IMR-90 (cell line): ENCODE results near the gene ADCYAP1R1. TPM values are rescaled to one million over a fixed set of nuclear protein-coding genes. Genes with fewer than 3 reads are reported as not detected.

Source experiments
- ATAC-seq: fragments of 200-7000 bp; cut with Tn5 transposase; 2 replicates; pipeline ENCODE4 v1.9.1; 2020; ENCODE audit warnings: low read depth, mild to moderate bottlenecking, moderate library complexity
- BruUV-seq: library from RNA; stranded (reverse); fragments of 400-500 nt; replicated peaks from 2 replicates; lab custom pipeline; 2021; lab: Mats Ljungman, UMichigan
- CTCF ChIA-PET: fragments of 300-600 bp; formaldehyde crosslinking; extraction: SDS; loops from one replicate; lab custom pipeline; 2021; ENCODE audit warnings: antibody characterized with exemption; lab: Yijun Ruan, JAX
- POLR2A ChIA-PET: fragments of 300-600 bp; sonication (Branson Sonifier 250); formaldehyde crosslinking; loops from one replicate; lab custom pipeline; 2022; ENCODE audit warnings: antibody characterized with exemption; ENCODE audit not compliant: unreplicated experiment; lab: Charles Lee
- DNase-seq: peaks from one replicate; pipeline ENCODE4 v3.0.0; 2013
- H2AFZ ChIP-seq: replicated peaks from 2 replicates; pipeline ENCODE3; 2013; ENCODE audit warnings: low read length, mild to moderate bottlenecking; ENCODE audit not compliant: poor library complexity
- H2AK5ac ChIP-seq: 2 replicates; pipeline ENCODE4 v1.6.1; 2013; ENCODE audit warnings: low read depth, low read length, inconsistent platforms
- H2AK9ac ChIP-seq: replicated peaks from 2 replicates; pipeline ENCODE3; 2013; ENCODE audit warnings: mild to moderate bottlenecking, low read depth, low read length, moderate library complexity; ENCODE audit not compliant: poor library complexity
- H2BK120ac ChIP-seq: 2 replicates; pipeline ENCODE4 v1.6.1; 2013; ENCODE audit warnings: low read depth, low read length, inconsistent platforms
- H2BK15ac ChIP-seq: 3 replicates; pipeline ENCODE4 v1.6.1; 2013; ENCODE audit warnings: low read depth, low read length, inconsistent platforms
- H2BK20ac ChIP-seq: 2 replicates; pipeline ENCODE4 v1.6.1; 2013; ENCODE audit warnings: low read depth, mild to moderate bottlenecking, inconsistent platforms, low read length, moderate library complexity
- H2BK5ac ChIP-seq: 2 replicates; pipeline ENCODE4 v1.6.1; 2013; ENCODE audit warnings: mild to moderate bottlenecking, low read depth, low read length, inconsistent platforms; ENCODE audit not compliant: poor library complexity, severe bottlenecking
- H3K14ac ChIP-seq: replicated peaks from 2 replicates; pipeline ENCODE4 v1.6.1; 2013; ENCODE audit warnings: low read depth, low read length, inconsistent platforms
- H3K18ac ChIP-seq: 2 replicates; pipeline ENCODE4 v1.6.1; 2013; ENCODE audit warnings: low read depth, low read length, control low read depth
- H3K23ac ChIP-seq: 2 replicates; pipeline ENCODE4 v1.6.1; 2013; ENCODE audit warnings: low read depth, low read length, inconsistent platforms
- H3K27ac ChIP-seq: 2 replicates; pipeline ENCODE4 v1.5.1; 2013; ENCODE audit warnings: mild to moderate bottlenecking, control low read depth, low read length; ENCODE audit not compliant: insufficient read depth
- H3K27me3 ChIP-seq: 2 replicates; pipeline ENCODE4 v1.6.1; 2013; ENCODE audit warnings: low read length; ENCODE audit not compliant: control insufficient read depth, insufficient read depth
- H3K36me3 ChIP-seq: 2 replicates; pipeline ENCODE4 v1.6.1; 2013; ENCODE audit warnings: low read length, mixed read lengths; ENCODE audit not compliant: control insufficient read depth, insufficient read depth
- H3K4ac ChIP-seq: 2 replicates; pipeline ENCODE4 v1.6.1; 2013; ENCODE audit warnings: low read depth, low read length, inconsistent platforms
- H3K4me1 ChIP-seq: 2 replicates; pipeline ENCODE4 v1.6.1; 2013; ENCODE audit warnings: low read length, mixed read lengths; ENCODE audit not compliant: control insufficient read depth, insufficient read depth
- H3K4me2 ChIP-seq: 2 replicates; pipeline ENCODE4 v1.6.1; 2013; ENCODE audit warnings: low read depth, mild to moderate bottlenecking, control low read depth, low read length, moderate library complexity
- H3K4me3 ChIP-seq: 2 replicates; pipeline ENCODE4 v1.5.1; 2013; ENCODE audit warnings: low read depth, mild to moderate bottlenecking, control low read depth, low read length, moderate library complexity; ENCODE audit not compliant: insufficient read depth
- H3K56ac ChIP-seq: 2 replicates; pipeline ENCODE4 v1.6.1; 2013; ENCODE audit warnings: low read length, inconsistent platforms; ENCODE audit not compliant: insufficient read depth; ENCODE audit errors: extremely low read depth
- H3K79me1 ChIP-seq, 2 experiments: 2 replicates each; pipeline ENCODE4 v1.6.1; 2013; ENCODE audit warnings: low read length in 2 of 2, inconsistent platforms in 1 of 2, low read depth in 1 of 2
- H3K9ac ChIP-seq: 2 replicates; pipeline ENCODE4 v1.6.1; 2013; ENCODE audit warnings: low read depth, low read length, control low read depth
- H3K9me1 ChIP-seq: 2 replicates; pipeline ENCODE4 v1.6.1; 2013; ENCODE audit warnings: low read length, inconsistent platforms; ENCODE audit not compliant: insufficient read depth
- H3K9me3 ChIP-seq: 2 replicates; pipeline ENCODE4 v1.6.1; 2013; ENCODE audit warnings: low read length; ENCODE audit not compliant: control insufficient read depth, insufficient read depth
- H4K20me1 ChIP-seq: 2 replicates; pipeline ENCODE4 v1.6.1; 2013; ENCODE audit warnings: low read length, inconsistent platforms; ENCODE audit not compliant: insufficient read depth
- H4K5ac ChIP-seq: 2 replicates; pipeline ENCODE4 v1.6.1; 2013; ENCODE audit warnings: mild to moderate bottlenecking, low read depth, low read length, control low read depth
- H4K8ac ChIP-seq, 2 experiments: 2 replicates each; pipeline ENCODE4 v1.6.1; 2013; ENCODE audit warnings: low read depth in 2 of 2, low read length in 2 of 2, control low read depth in 1 of 2, inconsistent platforms in 1 of 2
- H4K91ac ChIP-seq: 2 replicates; pipeline ENCODE4 v1.6.1; 2013; ENCODE audit warnings: low read depth, low read length, inconsistent platforms; ENCODE audit not compliant: insufficient read depth
- BHLHE40 ChIP-seq: fragments of 150-350 bp; IDR thresholded peaks from 2 replicates; pipeline ENCODE4 v1.6.1; 2016; ENCODE audit warnings: mild to moderate bottlenecking, low read depth, low read length
- CEBPB ChIP-seq: IDR thresholded peaks from 2 replicates; pipeline ENCODE4 v1.6.1; 2012; ENCODE audit warnings: low read depth, low read length, improper control_type of control experiment
- CHD1 ChIP-seq: IDR thresholded peaks from 2 replicates; pipeline ENCODE4 v1.6.1; 2012; ENCODE audit warnings: low read depth, low read length, improper control_type of control experiment
- ELK1 ChIP-seq: fragments of 150-350 bp; IDR thresholded peaks from 2 replicates; pipeline ENCODE4 v1.6.1; 2016; ENCODE audit warnings: low read depth, mild to moderate bottlenecking, low read length, moderate library complexity, borderline replicate concordance
- FOS ChIP-seq: fragments of 150-350 bp; IDR thresholded peaks from 2 replicates; pipeline ENCODE4 v1.6.1; 2016; ENCODE audit warnings: low read depth, low read length
- MXI1 ChIP-seq: IDR thresholded peaks from 2 replicates; pipeline ENCODE4 v1.6.1; 2012; ENCODE audit warnings: low read depth, mild to moderate bottlenecking, low read length, moderate library complexity, borderline replicate concordance
- NFE2L2 ChIP-seq: fragments of 150-350 bp; IDR thresholded peaks from 2 replicates; pipeline ENCODE4 v1.6.1; 2016; ENCODE audit warnings: low read depth, mild to moderate bottlenecking, low read length
- POLR2A ChIP-seq: IDR thresholded peaks from 2 replicates; pipeline ENCODE4 v1.6.1; 2012; ENCODE audit warnings: mild to moderate bottlenecking, low read depth, low read length
- RAD21 ChIP-seq: IDR thresholded peaks from 2 replicates; pipeline ENCODE4 v1.6.1; 2012; ENCODE audit warnings: low read length, improper control_type of control experiment
- RFX5 ChIP-seq: IDR thresholded peaks from 2 replicates; pipeline ENCODE4 v1.8.0; 2012; ENCODE audit warnings: low read depth, mild to moderate bottlenecking, low read length, moderate library complexity
- SMC3 ChIP-seq: fragments of 150-350 bp; IDR thresholded peaks from 2 replicates; pipeline ENCODE4 v1.6.1; 2016; ENCODE audit warnings: low read depth, mild to moderate bottlenecking, antibody characterized with exemption, low read length, moderate library complexity
- WGBS, 2 experiments: methylation state at CpG; one replicate each; pipeline versions ENCODE4 v1.1.5 to v1.1.7; 2013; ENCODE audit warnings: missing lambda C conversion rate in 2 of 2; ENCODE audit not compliant: insufficient read length in 1 of 2; ENCODE audit errors: extremely low coverage in 2 of 2; 5-methylcytosine and 5-hydroxymethylcytosine counted together
- dilution Hi-C: fragments of 300-500 bp; cut with HindIII; formaldehyde crosslinking; loops from one replicate; pipeline ENCODE4 v1.14.3; 2018; ENCODE audit warnings: low sequenced_read_pairs; ENCODE audit not compliant: unreplicated experiment
- in situ Hi-C: fragments of 300-500 bp; cut with MboI; formaldehyde crosslinking; loops from 3 replicates; pipeline ENCODE4 v1.14.3; 2019; ENCODE audit warnings: low sequenced_read_pairs, inconsistent platforms, mixed read lengths
- intact Hi-C: fragments of 100-400 bp; cut with micrococcal nuclease; formaldehyde crosslinking; loops from 2 replicates; pipeline ENCODE4 v1.10.0; 2022
- polyA plus RNA-seq, 3 experiments: library from polyadenylated mRNA; depleted of rRNA; stranded (reverse); fragments of >200 nt; gene quantifications; 2 replicates each; pipeline ENCODE4 v1.2.3, GENCODE V29; 2012; ENCODE audit warnings: low replicate concordance in 1 of 3
- total RNA-seq: library from RNA; depleted of rRNA; stranded (reverse); fragments of >200 nt; gene quantifications from 2 replicates; pipeline ENCODE4 v1.2.3, GENCODE V29; 2012

The ADCYAP1R1 gene
- total and polyA plus RNA-seq, 2 of the 4 experiments (the other 2 are of a cell fraction) = not detected

- H3K4me1 ChIP-seq = no peaks in the 10 kb centered on the region
- H4K20me1 ChIP-seq = no peaks in the 10 kb centered on the region
- dilution Hi-C loops = no loop called here
- H3K36me3 ChIP-seq = no peaks in the 10 kb centered on the region
- 100% methylated on average over 1 of the region's 5 CpGs; no CpG with 5 or more reads in 1 of the 2 experiments for WGBS, 2 experiments
- no peak overlapping the region for H2BK20ac ChIP-seq
- H3K9me1 ChIP-seq = no peaks in the 10 kb centered on the region
- H3K14ac ChIP-seq = no peak overlapping the region
- no peak overlapping the region for H2AK9ac ChIP-seq
- no peak overlapping the region for H3K56ac ChIP-seq
- no peak overlapping the region for H3K4me3 ChIP-seq
- in situ Hi-C loops = no loop called here
- no peak overlapping the region for H3K23ac ChIP-seq
- no peak overlapping the region for H4K91ac ChIP-seq
- H3K4ac ChIP-seq = no peak overlapping the region
- no peak overlapping the region for H2BK15ac ChIP-seq
- H2BK120ac ChIP-seq = no peak overlapping the region
- no peak overlapping the region for H3K9ac ChIP-seq
- H2AK5ac ChIP-seq = no peak overlapping the region
- intact Hi-C loops = no loop called here
- no peak for DNase-seq
- H3K18ac ChIP-seq = no peak overlapping the region
- no TSS peak for BruUV-seq
- H4K8ac ChIP-seq = no peak overlapping the region
- POLR2A ChIA-PET = no interaction called here
- TF ChIP-seq SMC3 (no peak), CHD1 (no peak), CEBPB (no peak), NFE2L2 (no peak), POLR2A (no peak), RFX5 (no peak), MXI1 (no peak), RAD21 (no peak), BHLHE40 (no peak), ELK1 (no peak), FOS (no peak)
- no peaks in the 10 kb centered on the region for H3K9me3 ChIP-seq
- no peak for ATAC-seq
- H2BK5ac ChIP-seq = no peak overlapping the region
- H3K79me1 ChIP-seq = no peaks in the 10 kb centered on the region
- H3K27ac ChIP-seq = no peak overlapping the region
- H3K4me2 ChIP-seq = no peak overlapping the region
- no peak overlapping the region for H4K5ac ChIP-seq
- H3K27me3 ChIP-seq = peaks cover 7% of the 10 kb centered on the region
- H2AFZ ChIP-seq = no peak overlapping the region
- CTCF ChIA-PET = no interaction called here
Observed at GRCh38 chr7:31083210-31083786, 31.2 kb downstream of the ADCYAP1R1 start.
